GM19455 (cell line): Measurements from ENCODE around the gene DAZAP1.
A peak's percentile ranks its signal among the peaks of the same experiment; 100 is the strongest.

Experiments
- ATAC-seq: cut with Tn5 transposase; IDR thresholded peaks from one replicate; pipeline ENCODE4 v1.9.1; 2021; ENCODE audit not compliant: unreplicated experiment

The DAZAP1 gene

GRCh38 chr19:1393841-1394240, 13.5 kb upstream of the DAZAP1 start:
- no peak for ATAC-seq

DNA sequence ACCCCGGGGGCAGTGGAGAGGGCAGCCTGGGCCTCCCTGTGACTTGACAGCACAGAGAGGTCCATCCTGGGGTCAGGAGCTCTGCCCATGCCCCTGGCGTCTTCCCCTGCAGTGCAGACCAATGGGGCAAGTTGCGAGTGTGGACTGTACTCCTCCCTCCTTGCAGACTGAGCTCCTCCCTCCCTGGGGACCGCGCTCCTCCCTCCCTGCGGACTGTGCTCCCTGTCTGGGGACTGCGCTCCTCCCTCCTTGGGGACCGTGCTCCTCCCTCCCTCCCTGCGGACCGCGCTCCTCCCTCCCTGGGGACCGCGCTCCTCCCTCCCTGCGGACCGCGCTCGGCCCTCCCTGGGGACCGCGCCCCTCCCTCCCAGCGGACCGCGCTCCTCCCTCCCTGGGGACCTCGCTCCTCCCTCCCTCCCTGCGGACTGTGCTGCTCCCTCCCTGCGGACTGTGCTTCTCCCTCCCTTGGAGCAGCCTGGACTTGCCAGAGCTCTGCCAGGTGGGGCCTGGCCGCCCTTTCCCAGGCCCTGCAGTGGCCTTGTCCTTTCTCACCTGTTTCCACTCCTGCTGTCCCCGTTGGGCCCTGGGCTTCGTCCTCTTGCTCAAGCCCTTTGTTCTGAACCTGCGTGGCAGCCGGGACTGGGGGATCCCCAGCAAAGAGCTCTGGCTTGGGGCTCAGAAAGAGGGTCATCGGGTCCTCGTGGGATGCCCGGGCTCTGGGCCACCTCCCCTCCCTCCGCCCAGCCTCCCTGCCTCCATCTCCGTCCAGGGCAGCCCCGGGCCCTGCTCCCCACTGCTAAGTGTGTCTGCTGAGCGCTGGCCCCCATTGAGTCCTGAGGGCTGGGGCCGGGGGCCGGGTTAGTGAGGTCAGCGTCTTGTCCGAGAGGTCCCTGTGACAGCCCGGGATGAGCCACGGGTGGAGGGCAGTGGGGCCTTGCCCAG, 12.9 kb upstream of the DAZAP1 start:
- no peak for ATAC-seq

DNA sequence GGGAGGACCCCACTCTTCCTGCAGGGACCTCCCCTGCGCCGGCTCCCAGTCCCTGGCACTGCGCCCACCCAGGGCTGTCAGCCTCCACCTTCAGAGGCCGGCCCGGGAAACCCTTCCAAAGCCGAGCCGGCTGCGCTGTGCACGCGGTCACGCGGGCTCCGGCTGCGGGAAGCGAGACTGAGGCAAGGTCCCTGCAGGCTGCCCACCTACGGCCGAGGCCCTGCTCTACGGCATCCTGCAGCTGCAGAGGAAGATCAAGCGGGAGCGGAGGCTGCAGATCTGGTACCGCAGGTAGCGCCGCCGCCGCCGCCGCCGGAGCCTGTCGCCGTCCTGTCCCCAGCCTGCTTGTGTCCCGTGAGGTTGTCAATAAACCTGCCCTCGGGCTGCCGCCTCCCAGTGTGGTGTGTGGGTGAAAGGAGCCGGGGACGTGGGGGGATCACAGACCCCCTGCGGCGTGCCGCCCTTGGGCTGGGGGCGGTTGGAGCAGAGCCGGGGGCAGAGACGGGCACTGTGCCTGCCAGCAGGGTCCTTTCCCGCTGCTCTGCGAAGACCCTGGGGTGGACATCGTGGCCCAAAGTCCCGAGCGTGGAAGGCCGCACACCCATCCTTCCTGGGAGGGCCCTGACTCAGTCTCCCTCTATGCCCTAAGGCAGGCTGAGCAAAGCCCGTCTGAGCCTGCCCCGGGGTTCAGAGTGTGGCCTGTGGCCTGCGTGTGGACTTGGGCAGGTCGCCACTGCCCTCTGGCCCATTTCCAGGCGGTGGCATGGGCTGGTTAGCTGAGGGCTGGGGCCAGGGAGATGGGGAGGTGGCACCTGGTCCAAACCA, 12.0 kb upstream of the DAZAP1 start:
- no peak for ATAC-seq

- ATAC-seq: no peak
Measured at GRCh38 chr19:1396019-1396767, 11.2 kb upstream of the DAZAP1 start.

- ATAC-seq: no peak
Measured at GRCh38 chr19:1396768-1397679, 10.4 kb upstream of the DAZAP1 start.

- no peak for ATAC-seq
Measured at GRCh38 chr19:1397838-1398237, 9.5 kb upstream of the DAZAP1 start.

GRCh38 chr19:1399079-1399478, 8.3 kb upstream of the DAZAP1 start:
- ATAC-seq: no peak

GRCh38 chr19:1399745-1400144, 7.6 kb upstream of the DAZAP1 start:
- ATAC-seq: no peak

DNA sequence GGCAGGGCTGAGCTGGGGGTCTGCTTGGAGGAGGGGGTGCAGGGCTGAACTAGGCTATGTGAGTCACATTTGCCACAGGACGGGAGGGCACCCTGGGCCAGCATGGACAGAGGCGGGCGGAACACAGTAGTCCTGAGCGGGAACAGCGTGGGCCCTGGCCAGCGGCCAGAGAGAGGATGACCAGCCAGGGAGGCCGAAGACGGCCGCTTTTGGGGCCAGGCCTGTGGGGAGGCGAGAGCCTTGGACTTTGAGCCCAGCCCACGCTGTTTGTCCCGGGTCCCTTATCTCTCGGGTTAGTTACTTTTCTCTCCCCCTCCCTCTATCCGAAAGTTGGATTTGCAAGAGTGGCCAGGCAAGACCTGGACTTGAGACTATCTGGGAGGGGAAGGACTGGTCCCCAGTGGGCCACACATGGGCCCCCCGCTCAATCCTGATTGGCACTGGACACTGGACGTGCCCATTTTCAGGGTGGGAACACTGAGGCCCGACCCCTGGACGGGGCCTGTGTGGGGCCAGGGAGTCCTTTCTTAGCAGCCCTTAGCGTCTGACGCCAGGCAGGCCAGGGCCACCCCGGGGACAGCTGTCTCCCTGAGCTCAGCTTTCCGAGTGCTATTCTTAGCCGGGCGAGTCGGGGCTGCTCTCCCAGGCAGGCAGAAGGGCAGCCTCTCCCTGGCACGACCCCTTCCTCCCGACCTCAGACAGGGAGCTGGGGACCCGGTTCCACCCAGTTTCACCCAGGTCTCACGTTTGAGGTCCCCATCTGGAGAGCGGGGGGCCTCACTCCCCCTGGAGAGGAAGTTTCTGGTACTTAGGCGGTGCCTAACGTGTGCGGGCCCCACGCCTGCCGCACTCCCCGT, 6.9 kb upstream of the DAZAP1 start:
- ATAC-seq: no peak

DNA sequence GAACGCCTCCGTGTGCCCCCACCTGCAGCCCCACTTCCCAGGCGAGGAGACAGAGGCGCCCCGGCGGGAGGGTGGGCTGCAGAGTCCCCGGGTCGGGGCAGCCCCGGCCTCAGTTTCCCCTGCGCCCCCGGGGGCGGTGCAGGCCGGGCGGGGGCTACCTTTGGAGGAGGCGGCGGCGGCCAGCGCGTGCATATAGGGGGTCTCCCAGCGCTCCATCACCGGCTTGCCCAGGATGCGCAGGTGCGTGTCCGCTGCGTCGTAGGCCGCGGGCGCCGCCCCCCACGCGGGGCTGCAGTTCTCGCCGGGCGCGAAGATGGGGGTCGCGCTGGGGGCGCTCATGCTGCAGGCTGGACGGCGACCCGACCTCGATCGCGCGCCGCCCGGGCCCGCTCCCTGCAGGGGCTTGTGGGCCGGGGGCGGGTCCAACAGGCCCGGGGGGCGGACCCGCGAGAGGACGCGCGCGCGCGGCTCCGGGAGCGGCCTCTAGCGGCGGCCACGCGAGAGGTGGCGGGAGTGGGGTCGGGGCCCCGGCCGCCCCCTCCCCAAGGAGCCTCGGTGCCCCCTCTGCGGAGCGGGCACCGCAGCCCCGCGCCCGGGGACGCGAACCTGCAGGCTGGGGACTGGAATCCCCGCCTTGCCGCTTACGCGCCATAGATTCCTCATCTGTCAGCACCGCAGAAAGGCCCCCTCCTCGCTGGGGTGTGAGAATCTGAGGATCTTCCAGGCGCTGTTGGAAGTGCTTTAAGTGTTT, 6.1 kb upstream of the DAZAP1 start, which contains the start of gene GAMT:
Gene GAMT (minus strand): TSS at position 405 of the 751 bp plus-strand sequence. CDS start 66 bp downstream, at position 339.
- ATAC-seq: no peak

- ATAC-seq: no peak
Measured at GRCh38 chr19:1401889-1402217, 5.5 kb upstream of the DAZAP1 start.

DNA sequence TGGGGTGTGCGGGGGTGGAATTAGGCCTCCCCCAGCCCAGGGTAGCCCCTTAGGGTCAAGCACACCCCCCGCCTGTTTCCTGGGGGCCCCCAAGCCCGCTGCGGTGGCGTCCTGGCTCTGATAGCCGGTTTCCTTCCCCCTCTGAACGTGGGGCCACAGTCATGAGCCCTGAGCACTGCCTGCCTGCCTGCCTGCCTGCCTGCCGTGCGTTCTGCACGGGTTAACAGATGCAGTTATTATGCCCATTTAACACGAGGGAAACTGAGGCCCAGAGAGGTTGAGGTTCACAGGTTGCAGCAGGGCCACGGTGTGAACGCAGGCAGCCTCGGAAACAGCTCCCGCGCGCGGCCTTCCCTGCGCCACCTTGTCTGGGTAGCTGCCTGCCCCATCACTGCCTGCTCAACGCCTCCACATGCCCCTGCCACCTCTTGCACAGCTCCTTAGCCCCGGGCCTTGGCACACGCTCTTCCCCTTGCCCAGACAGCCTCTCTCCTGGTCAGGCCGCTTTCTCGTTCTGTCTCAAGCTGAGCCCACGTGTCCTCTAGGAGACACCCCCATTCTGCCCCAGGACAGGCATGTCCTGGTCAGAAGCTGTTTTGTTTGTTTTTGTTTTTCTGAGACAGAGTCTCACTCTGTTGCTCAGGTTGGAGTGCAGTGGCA, 4.8 kb upstream of the DAZAP1 start:
- no peak for ATAC-seq

DNA sequence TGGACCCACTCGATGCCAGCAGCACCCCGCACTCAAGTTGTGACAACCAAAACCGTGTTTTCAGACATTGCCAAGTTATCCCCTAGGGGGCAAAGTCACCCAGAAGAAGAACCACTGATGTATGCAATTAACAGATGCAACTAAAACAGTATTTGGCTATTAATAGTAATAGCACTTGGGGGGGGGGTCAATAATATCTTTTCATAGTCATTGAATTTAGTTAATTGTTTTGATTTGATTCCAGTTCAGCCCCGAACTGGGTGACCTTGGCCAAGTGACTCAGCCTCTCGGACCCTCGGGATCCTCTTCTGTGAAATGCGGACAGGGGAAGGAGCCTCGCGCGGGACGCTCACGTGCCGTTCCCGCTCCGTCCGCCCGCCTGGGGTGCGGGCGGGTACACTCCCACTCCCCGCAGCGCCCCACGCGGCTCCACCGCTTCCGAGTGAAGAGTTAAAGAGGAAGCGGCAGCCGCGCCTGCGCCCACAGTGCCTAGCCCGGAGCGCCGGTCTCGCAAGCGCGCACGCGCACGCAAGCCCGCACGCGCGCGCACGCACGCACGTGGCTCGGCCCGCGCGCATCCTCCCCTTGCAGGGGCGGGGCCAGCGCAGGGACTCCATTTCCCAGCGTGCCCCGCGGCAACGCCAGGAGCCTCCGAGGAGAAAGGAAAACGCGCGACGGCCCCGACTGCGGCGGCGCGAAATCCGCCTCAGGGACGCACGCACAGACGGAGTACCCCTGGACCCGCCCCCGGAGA, 435 bp upstream of the DAZAP1 start:
- ATAC-seq: peak; percentile 69

DNA sequence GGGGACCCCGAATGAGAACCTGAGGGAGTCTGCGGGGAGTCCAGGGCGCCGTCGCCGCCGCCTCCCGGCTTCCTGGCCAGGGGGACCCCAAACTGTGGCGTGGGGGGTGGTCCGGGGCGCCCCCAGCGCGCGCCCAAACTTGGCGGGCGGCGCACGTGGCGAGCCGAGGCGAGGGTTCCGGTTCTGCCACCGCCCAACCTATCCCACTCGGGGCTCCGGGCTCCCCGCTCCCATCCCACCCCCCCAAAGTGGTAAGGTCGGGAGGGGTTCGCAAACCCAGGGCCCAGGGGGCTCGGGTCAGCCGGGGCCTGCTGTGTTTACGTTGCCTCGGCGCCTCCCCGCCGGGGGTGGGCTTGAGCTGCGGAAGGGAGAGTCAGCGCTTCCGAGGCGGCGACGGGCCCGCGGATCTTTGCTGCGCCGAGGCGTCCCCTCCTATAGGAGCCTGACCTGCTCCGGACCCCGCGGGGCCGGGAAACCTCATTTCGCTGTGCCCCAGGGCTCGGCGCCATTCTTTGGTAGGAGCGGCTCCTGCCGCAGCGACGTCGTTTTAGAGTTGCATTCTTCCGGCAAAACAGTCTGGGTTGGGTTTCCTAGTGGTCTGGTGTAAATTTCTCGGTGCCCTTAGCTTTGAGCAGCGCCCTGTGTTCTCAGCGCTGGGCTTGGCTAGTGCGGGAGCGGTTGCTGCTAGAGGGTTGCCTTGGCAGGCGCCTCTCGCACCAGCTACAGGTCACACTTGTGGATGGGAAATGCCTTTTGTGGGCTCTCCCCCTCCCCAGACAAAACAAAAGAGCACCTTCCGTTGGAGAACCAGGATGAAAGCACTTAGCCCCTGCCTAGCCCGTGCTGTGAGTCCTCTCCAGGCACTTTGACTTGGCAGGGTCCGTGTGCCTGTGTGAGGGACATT, 1.2 kb downstream of the DAZAP1 start:
- ATAC-seq: peak; percentile 4

DNA sequence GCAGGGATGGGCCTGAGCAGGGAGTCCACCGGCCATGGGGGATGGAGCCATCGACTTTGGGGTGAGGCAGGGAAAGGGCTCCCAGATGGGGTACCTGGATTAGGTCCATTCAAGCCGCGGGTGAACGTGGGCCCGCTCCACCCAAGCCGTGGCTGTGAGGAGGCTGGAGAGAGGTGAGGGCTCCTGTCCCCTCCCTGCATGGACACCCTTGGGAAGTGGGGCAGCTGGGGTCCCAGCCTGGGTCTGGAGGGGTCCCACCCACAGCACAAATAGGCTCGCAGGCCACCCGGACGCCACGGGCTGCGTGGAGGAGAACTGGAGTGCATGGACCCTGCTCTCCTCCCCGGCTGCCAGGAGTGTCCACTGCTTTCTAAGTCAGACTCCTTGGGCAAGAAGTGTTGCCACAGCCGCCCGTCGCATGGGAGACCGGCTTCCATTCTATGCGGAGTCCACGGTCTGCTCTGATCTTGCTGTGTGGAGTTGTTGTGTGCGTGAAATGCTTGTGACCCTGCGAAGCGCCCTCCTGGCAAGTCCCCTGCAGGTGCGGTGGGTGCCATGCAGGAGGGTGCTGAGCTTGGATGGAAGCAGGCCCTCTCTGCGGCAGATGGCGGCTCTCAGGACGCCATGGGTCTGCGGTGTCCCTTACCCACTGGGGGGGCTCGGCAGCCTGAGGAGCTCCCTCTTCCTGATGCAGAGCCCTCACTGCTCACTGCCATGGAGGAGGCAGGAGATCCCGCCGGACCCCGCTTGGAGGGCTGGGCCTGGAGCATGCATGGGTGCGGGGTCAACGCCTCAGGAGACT, 2.0 kb downstream of the DAZAP1 start:
- ATAC-seq: no peak
